ENCODE results near the gene ARMH2.

DNA sequence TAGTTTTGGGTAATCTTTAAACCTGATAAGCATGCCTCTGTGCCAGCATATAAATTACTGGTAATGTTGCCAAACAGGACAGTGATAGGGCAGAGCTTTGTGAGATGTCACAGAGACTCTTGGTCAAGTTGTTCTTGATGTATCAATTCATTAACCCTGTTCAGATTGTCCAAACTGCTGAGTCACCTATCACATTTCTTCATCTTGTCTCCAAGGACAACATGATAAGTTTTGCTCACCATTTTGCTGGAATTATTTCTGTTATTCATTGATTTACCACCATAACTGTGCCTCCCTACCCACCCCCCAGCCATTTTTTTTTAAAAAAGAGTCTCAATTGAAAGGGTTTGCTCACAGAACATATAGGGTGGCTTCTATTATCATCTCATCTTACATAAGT, 43.4 kb downstream of the ARMH2 start:
- TF ChIP-seq, protein P1, sequence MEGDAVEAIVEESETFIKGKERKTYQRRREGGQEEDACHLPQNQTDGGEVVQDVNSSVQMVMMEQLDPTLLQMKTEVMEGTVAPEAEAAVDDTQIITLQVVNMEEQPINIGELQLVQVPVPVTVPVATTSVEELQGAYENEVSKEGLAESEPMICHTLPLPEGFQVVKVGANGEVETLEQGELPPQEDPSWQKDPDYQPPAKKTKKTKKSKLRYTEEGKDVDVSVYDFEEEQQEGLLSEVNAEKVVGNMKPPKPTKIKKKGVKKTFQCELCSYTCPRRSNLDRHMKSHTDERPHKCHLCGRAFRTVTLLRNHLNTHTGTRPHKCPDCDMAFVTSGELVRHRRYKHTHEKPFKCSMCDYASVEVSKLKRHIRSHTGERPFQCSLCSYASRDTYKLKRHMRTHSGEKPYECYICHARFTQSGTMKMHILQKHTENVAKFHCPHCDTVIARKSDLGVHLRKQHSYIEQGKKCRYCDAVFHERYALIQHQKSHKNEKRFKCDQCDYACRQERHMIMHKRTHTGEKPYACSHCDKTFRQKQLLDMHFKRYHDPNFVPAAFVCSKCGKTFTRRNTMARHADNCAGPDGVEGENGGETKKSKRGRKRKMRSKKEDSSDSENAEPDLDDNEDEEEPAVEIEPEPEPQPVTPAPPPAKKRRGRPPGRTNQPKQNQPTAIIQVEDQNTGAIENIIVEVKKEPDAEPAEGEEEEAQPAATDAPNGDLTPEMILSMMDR (IDR thresholded peaks at IDR 0.05; ENCODE audit: insufficient read depth, low read depth, low read length), result no peak
- no peak for TF ChIP-seq EZH2 (IDR thresholded peaks at IDR 0.05; ENCODE audit: insufficient read depth, low read length)
